OCI-LY1 (cell line): ENCODE results near the gene GUK1.

ENCODE experiments used
- H2AFZ ChIP-seq: fragments of 200-600 bp; sonication (generic), shearing (Covaris generic); 2 replicates; pipeline ENCODE4 v1.6.0; 2014; ENCODE audit warnings: antibody characterized with exemption, mild to moderate bottlenecking, low read length
- H3F3A ChIP-seq: fragments of 200-600 bp; sonication (generic), shearing (Covaris generic); 2 replicates; pipeline ENCODE4 v1.6.0; 2014; ENCODE audit warnings: mild to moderate bottlenecking, antibody characterized with exemption, low read length, moderate library complexity; ENCODE audit not compliant: insufficient read depth
- H3K27ac ChIP-seq: fragments of 200-600 bp; sonication (generic); 2 replicates; pipeline ENCODE4 v1.5.1; 2014; ENCODE audit warnings: low read length, mixed run types, mild to moderate bottlenecking, low read depth; ENCODE audit not compliant: poor library complexity, severe bottlenecking
- H3K27me3 ChIP-seq: fragments of 200-600 bp; sonication (generic); 2 replicates; pipeline ENCODE4 v1.6.0; 2014; ENCODE audit warnings: antibody characterized with exemption, mild to moderate bottlenecking, low read length, moderate library complexity; ENCODE audit not compliant: insufficient read depth
- H3K36me3 ChIP-seq: fragments of 200-600 bp; sonication (generic); 2 replicates; pipeline ENCODE4 v1.6.1; 2014; ENCODE audit warnings: mild to moderate bottlenecking, antibody characterized with exemption, low read length, moderate library complexity, mixed read lengths; ENCODE audit not compliant: insufficient read depth
- H3K4me1 ChIP-seq: fragments of 200-600 bp; sonication (generic); 2 replicates; pipeline ENCODE4 v1.5.1; 2014; ENCODE audit warnings: mild to moderate bottlenecking, low read length, moderate library complexity; ENCODE audit not compliant: insufficient read depth, severe bottlenecking
- H3K4me2 ChIP-seq: fragments of 200-600 bp; sonication (generic), shearing (Covaris generic); 2 replicates; pipeline ENCODE4 v1.6.1; 2014; ENCODE audit warnings: low read length
- H3K4me3 ChIP-seq: fragments of 200-600 bp; sonication (generic); 2 replicates; pipeline ENCODE4 v1.5.1; 2014; ENCODE audit warnings: low read length, low read depth, mild to moderate bottlenecking, mixed read lengths; ENCODE audit not compliant: poor library complexity, severe bottlenecking
- H3K79me2 ChIP-seq: fragments of 200-600 bp; shearing (Covaris generic); 2 replicates; pipeline ENCODE4 v1.6.1; 2016; ENCODE audit warnings: mixed run types, low read length, mixed read lengths; ENCODE audit not compliant: insufficient read depth
- H3K9ac ChIP-seq: fragments of 200-600 bp; sonication (generic), shearing (Covaris generic); 2 replicates; pipeline ENCODE4 v1.6.1; 2014; ENCODE audit warnings: mild to moderate bottlenecking, low read length, mixed read lengths
- H3K9me2 ChIP-seq: fragments of 200-600 bp; sonication (generic), shearing (Covaris generic); 2 replicates; pipeline ENCODE4 v1.6.1; 2014; ENCODE audit warnings: low read depth, mild to moderate bottlenecking, low read length, mixed read lengths
- H3K9me3 ChIP-seq: fragments of 200-600 bp; shearing (Covaris generic); 2 replicates; pipeline ENCODE4 v1.6.1; 2014; ENCODE audit warnings: low read length, mixed read lengths
- H4K20me1 ChIP-seq: fragments of 200-600 bp; sonication (generic), shearing (Covaris generic); 2 replicates; pipeline ENCODE4 v1.6.0; 2016; ENCODE audit warnings: mild to moderate bottlenecking, low read length; ENCODE audit not compliant: insufficient read depth
- CTCF ChIP-seq: fragments of 200-600 bp; sonication (generic), shearing (Covaris generic); IDR thresholded peaks from 2 replicates; pipeline ENCODE4 v1.5.1; 2017; ENCODE audit warnings: mild to moderate bottlenecking, antibody characterized with exemption, low read length, moderate library complexity, mixed read lengths
- EZH2 ChIP-seq: fragments of 200-600 bp; sonication (generic), shearing (Covaris generic); IDR thresholded peaks from 2 replicates; pipeline ENCODE4 v1.8.0; 2017; ENCODE audit warnings: borderline replicate concordance, mixed run types, mild to moderate bottlenecking, antibody characterized with exemption, low read length, moderate library complexity, mixed read lengths

Gene GUK1

GRCh38 chr1:228108055-228108690 lies 31.9 kb upstream of the GUK1 start:
- Histone ChIP-seq H3K9me2 (no peaks in the 10 kb centered on the region), H2AFZ (no peak overlapping the region), H4K20me1 (no peaks in the 10 kb centered on the region), H3K27me3 (no peaks in the 10 kb centered on the region), H3K4me2 (peak overlapping the region; percentile 100), H3K9ac (peak overlapping the region; percentile 98), H3K9me3 (no peaks in the 10 kb centered on the region), H3F3A (no peaks in the 10 kb centered on the region), H3K4me3 (peak overlapping the region; percentile 100), H3K4me1 (peaks cover 37% of the 10 kb centered on the region), H3K36me3 (peaks cover 31% of the 10 kb centered on the region; the same call in 1 of the 2 replicates), H3K79me2 (peaks cover 8% of the 10 kb centered on the region), H3K27ac (no peak overlapping the region)
- TF ChIP-seq CTCF = no peak
- TF ChIP-seq EZH2 = no peak

- no peak for TF ChIP-seq CTCF
- no peak for TF ChIP-seq EZH2
- H3K27ac ChIP-seq = peak overlapping the region; percentile 45
- peaks cover 8% of the 10 kb centered on the region for H3K79me2 ChIP-seq
- H3K4me2 ChIP-seq = peak overlapping the region; percentile 100
- no peaks in the 10 kb centered on the region for H3F3A ChIP-seq
- H3K36me3 ChIP-seq = peaks cover 31% of the 10 kb centered on the region; the same call in 1 of the 2 replicates
- peak overlapping the region; percentile 98 for H3K9ac ChIP-seq
- no peaks in the 10 kb centered on the region for H3K9me3 ChIP-seq
- peaks cover 34% of the 10 kb centered on the region for H3K4me1 ChIP-seq
- no peaks in the 10 kb centered on the region for H4K20me1 ChIP-seq
- peak overlapping the region; percentile 100 for H3K4me3 ChIP-seq
- H3K27me3 ChIP-seq = no peaks in the 10 kb centered on the region
- H2AFZ ChIP-seq = no peak overlapping the region
- H3K9me2 ChIP-seq = no peaks in the 10 kb centered on the region
These were observed 31.4 kb upstream of the GUK1 start for GRCh38 chr1:228108742-228109072.

- H3F3A ChIP-seq = no peaks in the 10 kb centered on the region
- H3K79me2 ChIP-seq = peaks cover 8% of the 10 kb centered on the region
- no peaks in the 10 kb centered on the region for H3K9me3 ChIP-seq
- TF ChIP-seq EZH2 (no peak), CTCF (0 out of 2 replicates have a peak, but pooled peaks have one; percentile 8)
- no peaks in the 10 kb centered on the region for H4K20me1 ChIP-seq
- H3K4me2 ChIP-seq = peak within 1 kb of the TSS; percentile 100
- H3K4me3 ChIP-seq = peak within 1 kb of the TSS; percentile 100
- H3K27ac ChIP-seq = peak within 1 kb of the TSS; percentile 45
- H2AFZ ChIP-seq = peak within 1 kb of the TSS; percentile 6
- no peaks in the 10 kb centered on the region for H3K27me3 ChIP-seq
- H3K4me1 ChIP-seq = peaks cover 27% of the 10 kb centered on the region
- peaks cover 31% of the 10 kb centered on the region; the same call in 1 of the 2 replicates for H3K36me3 ChIP-seq
- no peaks in the 10 kb centered on the region for H3K9me2 ChIP-seq
- peak within 1 kb of the TSS; percentile 98 for H3K9ac ChIP-seq
These were observed 30.8 kb upstream of the GUK1 start, which contains the start of gene MRPL55 for GRCh38 chr1:228109073-228109961. Gene MRPL55, minus strand, starts transcription at chr1:228109299. Its CDS starts 1,039 bp downstream, at chr1:228108260.
